Mononuclear cell (primary cell): ENCODE measurements around the gene AKAP12. TPM values are rescaled to one million over a fixed set of nuclear protein-coding genes. Genes with fewer than 3 reads are reported as not detected.

Source experiments
- H3K27me3 ChIP-seq: 2 replicates; pipeline ENCODE4 v1.6.0; 2011; ENCODE audit warnings: low read length, control low read depth; ENCODE audit not compliant: insufficient read depth
- H3K4me1 ChIP-seq: 2 replicates; pipeline ENCODE4 v1.5.1; 2011; ENCODE audit warnings: mild to moderate bottlenecking, low read length, control low read depth; ENCODE audit not compliant: insufficient read depth
- H3K4me3 ChIP-seq: 2 replicates; pipeline ENCODE4 v1.5.1; 2011; ENCODE audit warnings: mild to moderate bottlenecking, low read length, moderate library complexity
- H3K9me3 ChIP-seq: 2 replicates; pipeline ENCODE4 v1.5.1; 2011; ENCODE audit warnings: low read depth, mild to moderate bottlenecking, control low read depth, low read length
- total RNA-seq: library from RNA; depleted of rRNA; stranded (reverse); fragments of >200 nt; gene quantifications from one replicate; pipeline ENCODE4 v1.2.3, GENCODE V29; 2012

Gene AKAP12
- total RNA-seq, 1 donor, result 0.31 TPM

DNA sequence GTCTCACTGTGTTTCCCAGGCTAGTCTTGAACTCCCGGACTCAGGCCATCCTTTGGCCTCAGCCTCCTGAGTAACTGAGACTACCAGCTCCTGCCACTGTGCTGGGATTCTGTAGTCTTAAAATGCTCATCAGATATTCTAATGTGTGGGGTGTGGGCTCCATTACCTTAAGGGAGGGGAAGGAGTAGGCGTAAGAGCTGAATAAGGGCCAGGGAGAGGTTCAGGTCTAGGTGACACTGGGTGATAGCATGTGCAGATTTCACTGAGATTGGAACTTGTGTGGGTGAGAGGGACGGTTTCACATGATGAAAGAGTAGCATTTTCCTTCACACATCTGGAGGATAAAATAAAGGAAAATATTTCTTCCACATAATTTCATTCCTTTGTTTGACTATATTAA is 8.5 kb downstream of the AKAP12 start:
- no peaks in the 10 kb centered on the region for H3K4me1 ChIP-seq
- H3K4me3 ChIP-seq, result no peak overlapping the region
- no peaks in the 10 kb centered on the region for H3K9me3 ChIP-seq
- peaks cover 8% of the 10 kb centered on the region for H3K27me3 ChIP-seq

DNA sequence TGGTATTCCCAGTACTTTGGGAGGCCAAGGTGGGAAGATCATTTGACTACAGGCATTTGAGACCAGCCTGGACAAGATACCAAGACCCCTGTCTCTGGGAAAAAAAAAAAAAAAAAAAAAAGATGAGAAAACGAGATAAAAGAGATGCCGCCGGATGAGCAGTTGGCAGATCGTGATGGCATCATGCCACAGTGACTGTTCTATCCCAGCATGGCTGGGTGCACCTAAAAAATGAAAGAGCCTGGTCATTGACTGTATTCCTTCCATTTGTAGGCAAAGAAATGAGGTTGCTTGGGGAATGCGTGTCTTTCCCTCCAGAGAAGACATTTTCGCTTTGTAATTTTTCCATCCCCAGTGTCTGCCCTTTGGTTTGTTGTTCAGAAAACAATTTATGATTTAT is 12.9 kb downstream of the AKAP12 start:
- Histone ChIP-seq H3K27me3 (no peaks in the 10 kb centered on the region), H3K9me3 (no peaks in the 10 kb centered on the region), H3K4me1 (no peaks in the 10 kb centered on the region), H3K4me3 (no peak overlapping the region)

DNA sequence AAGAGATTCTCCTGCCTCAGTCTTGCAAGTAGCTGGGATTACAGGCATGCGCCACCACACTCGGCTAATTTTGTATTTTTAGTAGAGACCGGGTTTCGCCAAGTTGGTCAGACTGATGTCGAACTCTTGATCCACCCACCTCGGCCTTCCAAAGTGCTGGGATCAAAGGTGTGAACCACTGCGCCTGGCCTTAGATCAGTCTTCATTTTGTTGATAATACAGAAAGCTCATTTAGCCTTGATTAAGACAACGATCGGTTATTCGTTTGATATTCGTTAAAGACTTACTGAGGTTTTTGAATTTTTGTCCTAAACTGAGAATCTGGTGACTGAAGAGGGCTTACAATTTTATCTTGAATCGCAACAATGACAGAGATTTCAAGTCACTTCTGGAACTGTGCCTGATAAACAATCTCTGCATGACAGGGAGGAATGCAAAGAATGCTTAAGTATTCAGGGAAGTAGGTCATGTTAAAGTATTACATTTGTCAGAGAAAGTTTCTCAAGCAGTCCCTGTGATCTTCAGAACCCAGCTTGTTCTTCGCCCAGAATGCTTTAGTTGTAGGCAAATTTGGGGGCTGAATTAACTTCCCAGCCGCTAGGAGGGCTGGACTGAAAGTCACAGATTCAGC is 14.8 kb downstream of the AKAP12 start:
- H3K27me3 ChIP-seq, result no peaks in the 10 kb centered on the region
- H3K4me3 ChIP-seq, result no peak overlapping the region
- H3K9me3 ChIP-seq, result no peaks in the 10 kb centered on the region
- no peaks in the 10 kb centered on the region for H3K4me1 ChIP-seq

DNA sequence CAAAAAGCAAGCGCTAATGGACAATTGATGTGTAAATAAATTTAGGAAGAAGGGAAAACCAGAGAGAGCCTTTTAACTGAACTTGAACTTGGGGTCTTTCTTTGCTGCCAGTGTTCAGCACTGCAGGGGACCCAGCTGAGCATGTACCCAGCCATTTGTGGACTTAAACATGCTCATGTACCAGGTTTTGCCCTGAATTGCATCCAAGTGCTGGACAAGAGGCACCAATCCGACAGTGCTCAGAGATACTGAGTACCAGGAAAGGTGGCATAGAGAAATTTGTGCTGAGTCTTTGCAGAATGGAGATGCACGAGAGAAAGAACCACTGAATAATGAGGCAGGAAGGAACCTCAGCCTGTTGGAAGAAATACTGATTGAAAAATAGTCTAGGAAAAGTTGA is 16.0 kb downstream of the AKAP12 start:
- Histone ChIP-seq H3K4me1 (no peaks in the 10 kb centered on the region), H3K9me3 (no peaks in the 10 kb centered on the region), H3K27me3 (no peaks in the 10 kb centered on the region), H3K4me3 (no peak overlapping the region)

- Histone ChIP-seq H3K27me3 (no peaks in the 10 kb centered on the region), H3K4me3 (no peak overlapping the region), H3K9me3 (no peaks in the 10 kb centered on the region), H3K4me1 (no peaks in the 10 kb centered on the region)
Measured at GRCh38 chr6:151257985-151258445, 18.2 kb downstream of the AKAP12 start.

DNA sequence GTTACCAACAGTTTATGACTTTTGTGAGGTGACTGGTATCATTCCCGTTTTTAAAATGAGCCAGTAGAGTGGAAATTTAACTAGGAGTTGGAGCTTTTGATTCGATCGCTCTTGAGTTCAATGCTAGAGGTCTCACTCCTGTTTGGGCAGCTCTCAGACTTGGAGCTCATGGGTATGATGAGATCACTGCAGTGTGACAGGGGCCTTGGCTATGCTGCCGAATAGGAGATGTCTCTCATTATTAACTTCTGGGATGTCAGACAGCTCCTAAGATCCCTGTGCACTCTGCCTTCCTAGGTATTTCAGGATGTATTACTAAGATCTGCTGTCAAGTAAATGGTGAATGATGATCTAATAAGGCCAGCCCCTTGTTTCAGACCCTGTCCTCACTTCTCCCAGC is 20.4 kb downstream of the AKAP12 start:
- no peaks in the 10 kb centered on the region for H3K9me3 ChIP-seq

GRCh38 chr6:151263035-151263434 is 23.3 kb downstream of the AKAP12 start:
- Histone ChIP-seq H3K9me3 (no peaks in the 10 kb centered on the region), H3K4me3 (no peak overlapping the region), H3K4me1 (no peaks in the 10 kb centered on the region), H3K27me3 (no peaks in the 10 kb centered on the region)

More for the DNA sequence above, 20.4 kb downstream of the AKAP12 start:
- H3K4me3 ChIP-seq, result no peak overlapping the region
- no peaks in the 10 kb centered on the region for H3K4me1 ChIP-seq
- no peaks in the 10 kb centered on the region for H3K27me3 ChIP-seq

- Histone ChIP-seq H3K4me1 (no peaks in the 10 kb centered on the region), H3K27me3 (no peaks in the 10 kb centered on the region), H3K4me3 (no peak overlapping the region), H3K9me3 (no peaks in the 10 kb centered on the region)
Measured at GRCh38 chr6:151263967-151264366, 24.2 kb downstream of the AKAP12 start.

GRCh38 chr6:151265282-151265681 is 25.5 kb downstream of the AKAP12 start:
- no peaks in the 10 kb centered on the region for H3K9me3 ChIP-seq
- H3K4me3 ChIP-seq, result no peak overlapping the region
- H3K4me1 ChIP-seq, result no peaks in the 10 kb centered on the region
- H3K27me3 ChIP-seq, result no peaks in the 10 kb centered on the region

- Histone ChIP-seq H3K9me3 (no peaks in the 10 kb centered on the region), H3K4me3 (no peak overlapping the region), H3K27me3 (no peaks in the 10 kb centered on the region), H3K4me1 (no peaks in the 10 kb centered on the region)
Measured at GRCh38 chr6:151269321-151269995, 29.7 kb downstream of the AKAP12 start.

DNA sequence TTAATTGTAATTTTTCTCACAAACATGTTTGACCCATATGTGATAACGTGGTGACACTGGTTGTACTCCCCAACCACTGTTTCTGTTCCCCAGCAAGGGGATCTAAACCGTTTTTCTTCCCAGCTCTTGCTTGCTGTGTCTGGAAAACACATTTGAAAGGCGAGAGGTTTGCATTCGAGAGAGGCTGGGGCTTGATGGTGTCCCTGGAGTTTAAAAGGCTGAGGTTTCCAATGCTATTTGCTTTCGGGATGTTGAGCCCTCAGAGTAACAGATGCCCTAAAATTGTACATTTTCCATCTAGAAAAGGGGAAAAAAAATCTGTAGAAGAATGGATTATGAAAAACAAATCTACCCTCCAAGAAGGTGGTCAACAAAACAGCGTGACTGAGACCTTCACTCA is 35.4 kb downstream of the AKAP12 start:
- Histone ChIP-seq H3K4me1 (no peaks in the 10 kb centered on the region), H3K4me3 (no peak overlapping the region), H3K27me3 (no peaks in the 10 kb centered on the region), H3K9me3 (no peaks in the 10 kb centered on the region)

- no peaks in the 10 kb centered on the region for H3K27me3 ChIP-seq
- no peaks in the 10 kb centered on the region for H3K4me1 ChIP-seq
- no peak overlapping the region for H3K4me3 ChIP-seq
- H3K9me3 ChIP-seq, result no peaks in the 10 kb centered on the region
Measured at GRCh38 chr6:151275566-151275965, 35.8 kb downstream of the AKAP12 start.

GRCh38 chr6:151276112-151276740 is 36.5 kb downstream of the AKAP12 start:
- no peaks in the 10 kb centered on the region for H3K9me3 ChIP-seq
- no peaks in the 10 kb centered on the region for H3K4me1 ChIP-seq
- no peak overlapping the region for H3K4me3 ChIP-seq
- H3K27me3 ChIP-seq, result no peaks in the 10 kb centered on the region

DNA sequence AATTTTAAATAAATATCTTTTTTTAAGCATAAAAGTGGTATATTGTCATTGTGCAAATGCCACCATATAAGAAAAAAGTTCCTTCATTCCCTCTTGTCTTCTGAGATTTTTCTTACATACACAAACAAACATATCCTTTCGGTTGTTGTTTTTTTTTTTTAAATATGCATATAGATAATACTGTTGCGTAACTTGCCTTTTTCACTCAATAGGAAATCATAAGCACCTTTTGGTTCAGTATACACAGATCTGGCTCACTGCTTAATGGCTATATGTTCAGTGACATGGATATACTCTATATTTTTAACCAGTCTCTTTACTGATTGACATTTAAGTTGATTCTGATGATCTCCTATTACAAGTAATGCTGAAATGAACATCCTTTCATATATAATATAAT is 40.1 kb downstream of the AKAP12 start:
- no peaks in the 10 kb centered on the region for H3K9me3 ChIP-seq
- H3K4me3 ChIP-seq, result no peak overlapping the region
- no peaks in the 10 kb centered on the region for H3K4me1 ChIP-seq
- H3K27me3 ChIP-seq, result no peaks in the 10 kb centered on the region

DNA sequence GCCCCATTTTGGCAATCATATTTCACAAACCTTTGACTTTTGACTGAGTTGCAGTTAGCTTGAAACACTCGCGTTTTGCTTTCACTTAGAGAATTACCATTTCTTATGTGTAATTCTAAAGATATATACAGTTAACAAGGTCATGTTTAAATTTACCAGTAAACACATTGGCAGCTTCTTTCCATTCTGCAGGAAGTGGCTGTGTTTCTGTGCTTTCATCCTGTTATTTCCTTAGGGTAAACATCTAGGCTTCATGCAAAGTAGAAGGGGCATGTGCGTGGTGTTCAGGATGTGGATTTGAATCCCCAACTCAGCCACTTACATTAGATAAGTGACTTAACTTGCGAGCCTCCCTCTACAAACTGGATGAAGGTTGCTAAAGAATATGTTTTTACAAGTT is 41.1 kb downstream of the AKAP12 start:
- H3K4me3 ChIP-seq, result no peak overlapping the region
- H3K4me1 ChIP-seq, result no peaks in the 10 kb centered on the region
- H3K27me3 ChIP-seq, result no peaks in the 10 kb centered on the region
- H3K9me3 ChIP-seq, result no peaks in the 10 kb centered on the region

DNA sequence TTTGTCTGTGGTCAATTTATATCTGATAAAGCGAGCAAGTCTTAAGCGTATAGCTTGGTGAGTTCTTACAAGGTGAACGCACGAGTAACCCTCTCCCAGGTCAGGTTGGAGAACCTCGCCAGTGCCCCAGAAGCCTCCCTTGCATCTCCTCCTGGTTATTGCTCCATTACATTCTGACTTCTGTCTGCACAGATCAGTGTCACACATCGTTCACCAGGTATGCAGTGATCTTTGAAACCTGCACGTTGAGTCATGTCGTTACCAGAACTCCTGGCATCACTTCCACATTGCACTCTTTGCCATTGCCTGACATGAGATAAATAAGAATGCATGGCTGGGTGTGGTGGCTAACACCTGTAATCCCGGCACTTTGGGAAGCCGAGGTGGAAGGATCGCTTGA is 44.2 kb downstream of the AKAP12 start:
- H3K27me3 ChIP-seq, result no peaks in the 10 kb centered on the region
- H3K4me3 ChIP-seq, result no peak overlapping the region
- no peaks in the 10 kb centered on the region for H3K9me3 ChIP-seq
- H3K4me1 ChIP-seq, result no peaks in the 10 kb centered on the region
